H9 (cell line): Measurements from ENCODE around the gene VEGFA. TPM values are rescaled to one million over a fixed set of nuclear protein-coding genes. Genes with fewer than 3 reads are reported as not detected.

Experiments used
- DNase-seq: peaks from one replicate; pipeline ENCODE4 v3.0.0-alpha.2; 2017
- H2AFZ ChIP-seq: one replicate; pipeline ENCODE4 v1.6.1; 2013; ENCODE audit warnings: mild to moderate bottlenecking, low read length, control low read depth, moderate library complexity
- H2AK5ac ChIP-seq: 2 replicates; pipeline ENCODE4 v1.6.1; 2013; ENCODE audit warnings: low read length, control low read depth, mixed read lengths; ENCODE audit not compliant: insufficient read length
- H2BK120ac ChIP-seq: one replicate; pipeline ENCODE4 v1.6.1; 2013; ENCODE audit warnings: low read depth, mild to moderate bottlenecking, low read length, control low read depth, inconsistent platforms; ENCODE audit not compliant: poor library complexity, severe bottlenecking
- H2BK12ac ChIP-seq: 2 replicates; pipeline ENCODE4 v1.6.1; 2013; ENCODE audit warnings: low read length, control low read depth, mixed read lengths, low read depth; ENCODE audit not compliant: insufficient read length
- H2BK15ac ChIP-seq: 2 replicates; pipeline ENCODE4 v1.6.1; 2013; ENCODE audit warnings: low read depth, low read length, control low read depth
- H2BK20ac ChIP-seq: one replicate; pipeline ENCODE4 v1.6.1; 2013; ENCODE audit warnings: low read depth, mild to moderate bottlenecking, low read length, control low read depth, inconsistent platforms; ENCODE audit not compliant: poor library complexity, severe bottlenecking
- H2BK5ac ChIP-seq: 2 replicates; pipeline ENCODE4 v1.6.1; 2013; ENCODE audit warnings: low read length, control low read depth, mixed read lengths; ENCODE audit not compliant: insufficient read length
- H3K14ac ChIP-seq: 2 replicates; pipeline ENCODE4 v1.6.1; 2013; ENCODE audit warnings: low read length, control low read depth; ENCODE audit not compliant: insufficient read depth
- H3K18ac ChIP-seq: 2 replicates; pipeline ENCODE4 v1.6.1; 2013; ENCODE audit warnings: low read depth, mild to moderate bottlenecking, mixed read lengths, low read length, control low read depth; ENCODE audit not compliant: insufficient read length
- H3K23ac ChIP-seq: 2 replicates; pipeline ENCODE4 v1.6.1; 2013; ENCODE audit warnings: low read length, control low read depth, mixed read lengths, low read depth; ENCODE audit not compliant: insufficient read length
- H3K23me2 ChIP-seq: 2 replicates; pipeline ENCODE4 v1.6.1; 2013; ENCODE audit warnings: low read depth, mild to moderate bottlenecking, mixed read lengths, low read length, control low read depth; ENCODE audit not compliant: insufficient read length, poor library complexity, severe bottlenecking
- H3K27ac ChIP-seq: 2 replicates; pipeline ENCODE4 v1.5.1; 2013; ENCODE audit warnings: low read length, control low read depth, mixed read lengths, low read depth; ENCODE audit not compliant: insufficient read length
- H3K27me3 ChIP-seq: 2 replicates; pipeline ENCODE4 v1.6.1; 2013; ENCODE audit warnings: low read length, control low read depth, inconsistent platforms; ENCODE audit not compliant: insufficient read depth
- H3K4ac ChIP-seq: 2 replicates; pipeline ENCODE4 v1.6.1; 2013; ENCODE audit warnings: low read depth, mild to moderate bottlenecking, control low read depth, inconsistent platforms, low read length, moderate library complexity
- H3K4me1 ChIP-seq: 2 replicates; pipeline ENCODE4 v1.6.1; 2013; ENCODE audit warnings: low read length, control low read depth, inconsistent platforms; ENCODE audit not compliant: insufficient read depth
- H3K4me2 ChIP-seq: 2 replicates; pipeline ENCODE4 v1.6.1; 2013; ENCODE audit warnings: low read length, control low read depth, mixed read lengths; ENCODE audit not compliant: insufficient read length, insufficient read depth
- H3K56ac ChIP-seq: 2 replicates; pipeline ENCODE4 v1.6.1; 2013; ENCODE audit warnings: low read depth, mild to moderate bottlenecking, mixed read lengths, low read length, control low read depth; ENCODE audit not compliant: insufficient read length
- H3K79me1 ChIP-seq: 2 replicates; pipeline ENCODE4 v1.6.1; 2013; ENCODE audit warnings: low read depth, mild to moderate bottlenecking, moderate library complexity, low read length, control low read depth, inconsistent platforms; ENCODE audit not compliant: insufficient read depth, poor library complexity, severe bottlenecking
- H3K79me2 ChIP-seq: 2 replicates; pipeline ENCODE4 v1.6.1; 2013; ENCODE audit warnings: low read length, control low read depth, inconsistent platforms; ENCODE audit not compliant: insufficient read depth
- H3K9ac ChIP-seq: 2 replicates; pipeline ENCODE4 v1.6.1; 2013; ENCODE audit warnings: low read length, control low read depth, mixed read lengths; ENCODE audit not compliant: insufficient read length; ENCODE audit errors: extremely low read depth
- H3K9me3 ChIP-seq: one replicate; pipeline ENCODE4 v1.6.1; 2013; ENCODE audit warnings: low read depth, low read length, inconsistent platforms; ENCODE audit not compliant: control insufficient read depth
- H3T11ph ChIP-seq: one replicate; pipeline ENCODE4 v1.6.1; 2013; ENCODE audit warnings: mild to moderate bottlenecking, low read length, control low read depth, inconsistent platforms
- H4K20me1 ChIP-seq: one replicate; pipeline ENCODE4 v1.6.1; 2013; ENCODE audit not compliant: control insufficient read depth, insufficient read length, insufficient read depth
- H4K5ac ChIP-seq: 2 replicates; pipeline ENCODE4 v1.6.1; 2013; ENCODE audit warnings: low read depth, mild to moderate bottlenecking, mixed read lengths, low read length, control low read depth; ENCODE audit not compliant: insufficient read length
- H4K8ac ChIP-seq: replicated peaks from 2 replicates; pipeline ENCODE4 v1.6.1; 2013; ENCODE audit warnings: low read length, control low read depth, mixed read lengths, low read depth; ENCODE audit not compliant: insufficient read length
- H4K91ac ChIP-seq: 2 replicates; pipeline ENCODE4 v1.6.1; 2013; ENCODE audit warnings: low read depth, mild to moderate bottlenecking, moderate library complexity, mixed read lengths, low read length, control low read depth; ENCODE audit not compliant: insufficient read length
- H3K27ac Mint-ChIP-seq, 3 experiments: 2 replicates in 2 of 3; 3 replicates in 1 of 3; pipeline ENCODE4 v1.8.0; 2020 to 2021; ENCODE audit warnings: mixed read lengths in 3 of 3, mild to moderate bottlenecking in 1 of 3, moderate library complexity in 1 of 3
- H3K27me3 Mint-ChIP-seq: 2 replicates; pipeline ENCODE4 v1.8.0; 2021; ENCODE audit warnings: low read depth, mild to moderate bottlenecking, moderate library complexity, mixed read lengths
- H3K36me3 Mint-ChIP-seq, 3 experiments: 2 replicates in 2 of 3; 3 replicates in 1 of 3; pipeline ENCODE4 v1.8.0; 2020 to 2021; ENCODE audit warnings: low read depth in 3 of 3, mixed read lengths in 3 of 3; ENCODE audit not compliant: insufficient read depth in 1 of 3
- H3K4me1 Mint-ChIP-seq, 2 experiments: 2 replicates each; pipeline ENCODE4 v1.8.0; 2020; ENCODE audit warnings: mixed read lengths in 2 of 2
- H3K4me3 Mint-ChIP-seq, 2 experiments: 2 replicates in 1 of 2; 3 replicates in 1 of 2; pipeline ENCODE4 v1.8.0; 2020 to 2021; ENCODE audit warnings: mild to moderate bottlenecking in 2 of 2, mixed read lengths in 2 of 2, moderate library complexity in 1 of 2
- H3K9me3 Mint-ChIP-seq, 2 experiments: 2 replicates in 1 of 2; 3 replicates in 1 of 2; pipeline ENCODE4 v1.8.0; 2020; ENCODE audit warnings: mild to moderate bottlenecking in 2 of 2, mixed read lengths in 2 of 2, moderate library complexity in 1 of 2
- CTCF ChIP-seq: fragments of 200-600 bp; sonication (generic); conservative IDR thresholded peaks from 3 replicates; pipeline ENCODE4 v1.8.0; 2021; ENCODE audit warnings: antibody characterized with exemption, mild to moderate bottlenecking
- WGBS: extraction: QIAGEN DNeasy Blood & Tissue Kit; methylation state at CpG from one replicate; pipeline ENCODE4 v1.1.7; 2013; ENCODE audit warnings: missing lambda C conversion rate, low lambda C conversion rate, mixed read lengths; ENCODE audit not compliant: insufficient read length; ENCODE audit errors: extremely low coverage; 5-methylcytosine and 5-hydroxymethylcytosine counted together
- total RNA-seq: library from RNA; stranded (reverse); gene quantifications from 2 replicates; pipeline ENCODE4 v1.2.1, GENCODE V29; 2021

Gene VEGFA
- total RNA-seq, 1 experiment from 2014 or later, result 47.9 TPM

- Histone ChIP-seq H3K23ac (no peak overlapping the region), H3T11ph (no peak overlapping the region), H3K14ac (no peak overlapping the region), H3K79me1 (no peaks in the 10 kb centered on the region), H3K18ac (no peak overlapping the region), H2BK15ac (no peak overlapping the region), H2BK20ac (no peak overlapping the region), H2BK12ac (no peak overlapping the region), H3K27me3 (no peaks in the 10 kb centered on the region), H3K4ac (no peak overlapping the region), H3K79me2 (no peaks in the 10 kb centered on the region), H4K5ac (no peak overlapping the region), H3K4me1 (no peaks in the 10 kb centered on the region), H3K56ac (no peak overlapping the region), H2AK5ac (no peak overlapping the region), H3K4me2 (no peak overlapping the region), H2BK120ac (no peak overlapping the region), H3K27ac (no peak overlapping the region), H4K20me1 (no peaks in the 10 kb centered on the region), H3K9me3 (no peaks in the 10 kb centered on the region), H4K91ac (no peak overlapping the region), H4K8ac (no peak overlapping the region), H3K9ac (no peak overlapping the region), H2AFZ (no peak overlapping the region), H3K23me2 (no peaks in the 10 kb centered on the region), H2BK5ac (no peak overlapping the region)
- DNase-seq, result peak; percentile 25
- peaks cover 1% of the 10 kb centered on the region; the same call in 1 of the 2 replicates for H3K27me3 Mint-ChIP-seq
- peaks cover 0 to 12% (median 0%) of the 10 kb centered on the region in 3 experiments; a peak in 4 of 7 replicates for H3K36me3 Mint-ChIP-seq
- WGBS, result no CpG with 5 or more reads among the region's 10 CpGs
- no peak overlapping the region for H3K4me3 Mint-ChIP-seq
- H3K9me3 Mint-ChIP-seq, result peaks cover 14 to 15% of the 10 kb centered on the region in 2 experiments
- no peak for TF ChIP-seq CTCF
- peaks cover 6 to 16% of the 10 kb centered on the region in 2 experiments for H3K4me1 Mint-ChIP-seq
- H3K27ac Mint-ChIP-seq, result no peak overlapping the region; a peak in 1 of 7 replicates
Observed at GRCh38 chr6:43733471-43734293, 36.3 kb upstream of the VEGFA start.
